Karpas-422 (cell line): ENCODE results near the gene ARMH1. TPM values are rescaled to one million over a fixed set of nuclear protein-coding genes. Genes with fewer than 3 reads are reported as not detected.
"Not testable (repeated sequence)": the region's sequence is repeated elsewhere in the genome, so short reads cannot be mapped to it uniquely, and the experiment has no call there.

Source experiments
- DNase-seq: peaks from one replicate; pipeline ENCODE4 v3.0.0-alpha.2; 2015
- H2AFZ ChIP-seq: fragments of 200-600 bp; sonication (generic); 2 replicates; pipeline ENCODE4 v1.6.1; 2014; ENCODE audit warnings: antibody characterized with exemption, low read length, mixed read lengths
- H3K27ac ChIP-seq: fragments of 200-600 bp; sonication (generic); 2 replicates; pipeline ENCODE4 v1.5.1; 2014; ENCODE audit warnings: mild to moderate bottlenecking, low read length, moderate library complexity
- H3K27me3 ChIP-seq: fragments of 200-600 bp; sonication (generic); 2 replicates; pipeline ENCODE4 v1.6.1; 2014; ENCODE audit warnings: low read length, mixed read lengths
- H3K36me3 ChIP-seq: fragments of 200-600 bp; sonication (generic); 2 replicates; pipeline ENCODE4 v1.6.1; 2014; ENCODE audit warnings: low read length, mixed read lengths; ENCODE audit not compliant: insufficient read depth
- H3K4me1 ChIP-seq: fragments of 200-600 bp; sonication (generic); 2 replicates; pipeline ENCODE4 v1.6.1; 2014; ENCODE audit warnings: mild to moderate bottlenecking, low read length, mixed read lengths
- H3K4me2 ChIP-seq: fragments of 200-600 bp; sonication (generic); 2 replicates; pipeline ENCODE4 v1.6.1; 2014; ENCODE audit warnings: low read length, low read depth, mild to moderate bottlenecking; ENCODE audit not compliant: poor library complexity, severe bottlenecking
- H3K4me3 ChIP-seq: fragments of 200-600 bp; sonication (generic); 2 replicates; pipeline ENCODE4 v1.5.1; 2014; ENCODE audit warnings: mild to moderate bottlenecking, antibody characterized with exemption, low read length, mixed read lengths
- H3K79me2 ChIP-seq: fragments of 200-600 bp; sonication (generic); 2 replicates; pipeline ENCODE4 v1.6.1; 2014; ENCODE audit warnings: mild to moderate bottlenecking, low read length, mixed read lengths
- H3K9ac ChIP-seq: fragments of 200-600 bp; sonication (generic); 2 replicates; pipeline ENCODE4 v1.6.0; 2014; ENCODE audit warnings: low read length
- H3K9me2 ChIP-seq: fragments of 200-600 bp; sonication (generic), shearing (Covaris generic); replicated peaks from 2 replicates; pipeline ENCODE4 v1.6.0; 2014; ENCODE audit warnings: mild to moderate bottlenecking, low read length, moderate library complexity; ENCODE audit not compliant: insufficient read depth
- H3K9me3 ChIP-seq: fragments of 300-700, 200-600 bp; sonication (generic); 2 replicates; pipeline ENCODE4 v1.6.1; 2014; ENCODE audit warnings: low read length, mixed read lengths
- H4K20me1 ChIP-seq: fragments of 200-600 bp; sonication (generic); 2 replicates; pipeline ENCODE4 v1.6.1; 2014; ENCODE audit warnings: mild to moderate bottlenecking, antibody characterized with exemption, low read length, low read depth; ENCODE audit not compliant: insufficient read depth
- total RNA-seq: library from RNA; depleted of rRNA; stranded (reverse); fragments of >200 nt; shearing (Covaris generic); gene quantifications from 2 replicates; pipeline ENCODE4 v1.2.3, GENCODE V29; 2014; ENCODE audit warnings: low replicate concordance

ARMH1 gene
- total RNA-seq, 1 experiment from 2014 or later = 7.7 TPM

GRCh38 chr1:44699375-44699774, 24.9 kb downstream of the ARMH1 start:
- H3K9me3 ChIP-seq, H4K20me1 ChIP-seq, H3K79me2 ChIP-seq, H3K27ac ChIP-seq, H3K4me2 ChIP-seq, H3K9me2 ChIP-seq, H2AFZ ChIP-seq, H3K27me3 ChIP-seq, H3K9ac ChIP-seq, H3K4me3 ChIP-seq, DNase-seq, H3K36me3 ChIP-seq: not testable (repeated sequence)
- H3K4me1 ChIP-seq = peaks cover 48% of the 10 kb centered on the region

- no peak overlapping the region for H3K4me3 ChIP-seq
- no peaks in the 10 kb centered on the region for H3K9me3 ChIP-seq
- no peaks in the 10 kb centered on the region for H3K27me3 ChIP-seq
- no peak for DNase-seq
- H2AFZ ChIP-seq = no peak overlapping the region
- H4K20me1 ChIP-seq = no peaks in the 10 kb centered on the region
- no peaks in the 10 kb centered on the region for H3K36me3 ChIP-seq
- H3K9me2 ChIP-seq = no peaks in the 10 kb centered on the region
- no peaks in the 10 kb centered on the region for H3K79me2 ChIP-seq
- H3K4me2 ChIP-seq = no peak overlapping the region
- H3K4me1 ChIP-seq = peaks cover 36% of the 10 kb centered on the region
- peak overlapping the region; percentile 42; the same call in 1 of the 2 replicates for H3K27ac ChIP-seq
- no peak overlapping the region for H3K9ac ChIP-seq
These were observed 26.1 kb downstream of the ARMH1 start for GRCh38 chr1:44700573-44700972.

GRCh38 chr1:44701141-44701573, 26.6 kb downstream of the ARMH1 start:
- Histone ChIP-seq H3K9me3 (no peaks in the 10 kb centered on the region), H3K27ac (peak overlapping the region; percentile 42; the same call in 1 of the 2 replicates), H4K20me1 (no peaks in the 10 kb centered on the region), H2AFZ (no peak overlapping the region), H3K36me3 (no peaks in the 10 kb centered on the region), H3K4me1 (peaks cover 30% of the 10 kb centered on the region), H3K27me3 (no peaks in the 10 kb centered on the region), H3K9me2 (no peaks in the 10 kb centered on the region), H3K79me2 (no peaks in the 10 kb centered on the region), H3K4me3 (no peak overlapping the region), H3K9ac (no peak overlapping the region), H3K4me2 (no peak overlapping the region)
- DNase-seq = no peak

DNA sequence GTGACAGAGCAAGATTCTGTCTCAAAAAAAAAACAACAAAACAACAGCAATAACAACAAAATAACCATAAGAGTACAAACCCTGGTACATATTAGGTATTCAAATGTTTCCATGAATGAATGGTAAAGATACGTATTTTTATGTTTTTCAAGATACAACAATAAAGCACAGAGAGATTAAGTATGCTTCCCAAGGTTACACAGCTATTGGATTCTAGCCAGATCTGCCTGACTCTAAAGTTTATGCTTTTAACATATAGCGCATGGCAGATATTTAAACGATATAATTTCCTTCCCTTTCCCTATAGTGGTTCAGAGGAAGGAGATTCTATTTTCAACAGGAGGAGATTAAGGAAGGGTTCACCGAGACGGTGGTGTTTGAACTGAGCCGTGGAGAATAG, 31.0 kb downstream of the ARMH1 start:
- H3K9ac ChIP-seq = no peak overlapping the region
- no peak overlapping the region for H3K4me2 ChIP-seq
- no peak overlapping the region for H2AFZ ChIP-seq
- DNase-seq = no peak
- no peak overlapping the region for H3K27ac ChIP-seq
- H3K4me3 ChIP-seq = no peak overlapping the region
- peaks cover 24% of the 10 kb centered on the region for H3K4me1 ChIP-seq
- H3K27me3 ChIP-seq = no peaks in the 10 kb centered on the region
- H3K36me3 ChIP-seq = no peaks in the 10 kb centered on the region
- no peaks in the 10 kb centered on the region for H3K9me2 ChIP-seq
- no peaks in the 10 kb centered on the region for H3K9me3 ChIP-seq
- no peaks in the 10 kb centered on the region for H4K20me1 ChIP-seq
- H3K79me2 ChIP-seq = no peaks in the 10 kb centered on the region

GRCh38 chr1:44705938-44706337, 31.4 kb downstream of the ARMH1 start:
- no peaks in the 10 kb centered on the region for H3K9me3 ChIP-seq
- no peak overlapping the region for H3K27ac ChIP-seq
- no peak for DNase-seq
- H3K9me2 ChIP-seq = no peaks in the 10 kb centered on the region
- no peaks in the 10 kb centered on the region for H3K27me3 ChIP-seq
- H3K4me2 ChIP-seq = no peak overlapping the region
- H3K4me1 ChIP-seq = peaks cover 19% of the 10 kb centered on the region
- no peaks in the 10 kb centered on the region for H3K79me2 ChIP-seq
- no peaks in the 10 kb centered on the region for H4K20me1 ChIP-seq
- H3K9ac ChIP-seq = no peak overlapping the region
- H3K4me3 ChIP-seq = no peak overlapping the region
- no peak overlapping the region for H2AFZ ChIP-seq
- H3K36me3 ChIP-seq = no peaks in the 10 kb centered on the region

DNA sequence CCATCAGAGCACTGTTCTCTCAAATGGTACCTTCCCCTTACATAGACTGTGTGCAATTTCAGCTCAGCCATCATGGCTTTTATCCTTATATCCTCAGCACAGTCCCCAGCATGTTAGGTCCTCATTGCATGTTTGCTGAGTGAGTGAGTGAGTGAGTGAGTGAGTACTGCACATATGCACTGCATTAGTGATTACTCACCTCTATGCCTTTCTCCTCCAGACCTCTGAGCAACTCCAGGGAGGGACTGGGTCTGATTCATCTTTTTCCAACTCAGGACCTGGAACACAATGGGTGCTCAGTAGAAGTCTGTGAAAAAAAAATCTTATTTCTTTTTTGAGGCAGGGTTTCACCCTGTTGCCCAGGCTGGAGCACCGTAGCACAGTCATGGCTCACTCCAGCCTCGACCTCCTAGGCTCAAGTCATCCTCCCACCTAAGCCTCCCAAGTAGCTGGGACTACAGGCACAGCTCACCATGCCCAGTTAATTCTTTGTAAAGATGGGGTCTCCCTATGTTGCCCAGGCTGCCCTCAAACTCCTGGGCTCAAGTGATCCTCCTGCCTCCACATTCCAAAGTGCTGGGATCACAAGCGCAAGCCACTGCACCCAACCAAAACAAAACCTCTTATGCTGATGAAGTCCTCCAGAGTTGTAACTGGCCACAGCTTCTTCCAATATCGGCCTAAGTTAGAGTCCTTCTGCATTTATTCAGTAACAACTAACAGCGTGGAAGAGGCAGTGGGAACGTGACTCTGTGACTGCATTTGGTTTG, 32.8 kb downstream of the ARMH1 start:
- no peaks in the 10 kb centered on the region for H3K36me3 ChIP-seq
- no peaks in the 10 kb centered on the region for H3K27me3 ChIP-seq
- peak overlapping the region; percentile 57 for H3K4me2 ChIP-seq
- H3K79me2 ChIP-seq = no peaks in the 10 kb centered on the region
- H3K9ac ChIP-seq = no peak overlapping the region
- H3K9me2 ChIP-seq = no peaks in the 10 kb centered on the region
- no peak overlapping the region for H3K4me3 ChIP-seq
- H2AFZ ChIP-seq = no peak overlapping the region
- no peaks in the 10 kb centered on the region for H4K20me1 ChIP-seq
- H3K4me1 ChIP-seq = peaks cover 27% of the 10 kb centered on the region
- H3K27ac ChIP-seq = no peak overlapping the region
- H3K9me3 ChIP-seq = no peaks in the 10 kb centered on the region
- no peak for DNase-seq

GRCh38 chr1:44707959-44708831, 33.7 kb downstream of the ARMH1 start:
- H3K79me2 ChIP-seq = no peaks in the 10 kb centered on the region
- H3K36me3 ChIP-seq = no peaks in the 10 kb centered on the region
- no peaks in the 10 kb centered on the region for H3K9me2 ChIP-seq
- H3K27ac ChIP-seq = peak overlapping the region; percentile 27; the same call in 1 of the 2 replicates
- H3K9me3 ChIP-seq = no peaks in the 10 kb centered on the region
- H3K27me3 ChIP-seq = no peaks in the 10 kb centered on the region
- H3K9ac ChIP-seq = peak overlapping the region; percentile 48
- DNase-seq = peak; percentile 87
- H3K4me1 ChIP-seq = peaks cover 36% of the 10 kb centered on the region
- H3K4me2 ChIP-seq = peak overlapping the region; percentile 57
- peak overlapping the region; percentile 35; the same call in 1 of the 2 replicates for H3K4me3 ChIP-seq
- no peaks in the 10 kb centered on the region for H4K20me1 ChIP-seq
- peak overlapping the region; percentile 73 for H2AFZ ChIP-seq

- Histone ChIP-seq H3K4me3 (peak overlapping the region; percentile 3), H3K79me2 (no peaks in the 10 kb centered on the region), H3K4me2 (peak overlapping the region; percentile 62), H3K4me1 (peaks cover 70% of the 10 kb centered on the region), H3K36me3 (no peaks in the 10 kb centered on the region), H3K9me3 (no peaks in the 10 kb centered on the region), H2AFZ (no peak overlapping the region), H3K27me3 (no peaks in the 10 kb centered on the region), H3K27ac (peak overlapping the region; percentile 98), H3K9me2 (no peaks in the 10 kb centered on the region), H3K9ac (peak overlapping the region; percentile 27), H4K20me1 (no peaks in the 10 kb centered on the region)
- peak; percentile 92 for DNase-seq
These were observed 38.8 kb downstream of the ARMH1 start for GRCh38 chr1:44713321-44713781.
